ENCODE data around the gene FICD. TPM values are rescaled to one million over a fixed set of nuclear protein-coding genes. Genes with fewer than 3 reads are reported as not detected.

Gene FICD
- total RNA-seq (2022; extraction: Qiagen RNA extraction): 2.6 to 3.3 TPM (median 3.1 TPM) in 5 replicates

GRCh38 chr12:108514973-108515814, at the start of gene FICD:
FICD (plus strand) TSS chr12:108515277; CDS start chr12:108516973, 1,696 bp downstream.

GRCh38 chr12:108560752-108561719, 46.0 kb downstream of the FICD start, which contains the start of gene SART3:
SART3 (minus strand) TSS chr12:108561173; CDS start chr12:108561154, 19 bp downstream.

GRCh38 chr12:108562348-108563135, 47.5 kb downstream of the FICD start, which contains the start of gene ISCU:
ISCU (plus strand) TSS chr12:108562596; CDS start chr12:108562623, 27 bp downstream.

Other genes with a start within 250 kb of the FICD start
- 0.03 TPM in 1 of 5 replicates, not detected in the others for gene CMKLR1, start 176.0 kb upstream of the FICD start, total RNA-seq (2022; extraction: Qiagen RNA extraction)
- 39.8 to 46.1 TPM (median 41.7 TPM) in 5 replicates for gene SART3, start 45.9 kb downstream of the FICD start, total RNA-seq (2022; extraction: Qiagen RNA extraction)
- 91.6 to 111 TPM (median 97.2 TPM) in 5 replicates for gene ISCU, start 47.3 kb downstream of the FICD start, total RNA-seq (2022; extraction: Qiagen RNA extraction)
- 0.02 to 0.09 TPM (median 0.07 TPM) in 5 replicates for gene TMEM119, start 82.8 kb downstream of the FICD start, total RNA-seq (2022; extraction: Qiagen RNA extraction)
- gene SELPLG, start 118.6 kb downstream of the FICD start, total RNA-seq (2022; extraction: Qiagen RNA extraction): 0.63 to 1.4 TPM (median 0.83 TPM) in 5 replicates
- 160 to 198 TPM (median 178 TPM) in 5 replicates for gene CORO1C, start 216.2 kb downstream of the FICD start, total RNA-seq (2022; extraction: Qiagen RNA extraction)

All from A549 treated with CORT108297 at 1 μM for 4 hours (cell line).